Right atrium auricular region (tissue), 2 donors: ENCODE measurements around the gene PRSS3. TPM values are rescaled to one million over a fixed set of nuclear protein-coding genes. Genes with fewer than 3 reads are reported as not detected.
"Not testable (repeated sequence)": the region's sequence is repeated elsewhere in the genome, so short reads cannot be mapped to it uniquely, and the experiment has no call there.

Source experiments
- DNase-seq: peaks from one replicate; pipeline ENCODE4 v3.0.0-alpha.2; 2019; ENCODE audit warnings: low spot score
- H3K27ac ChIP-seq, 2 donors: fragments of 200-600 bp; sonication (generic); 1 replicate in 1 of 2; 2 replicates in 1 of 2; pipeline ENCODE4 v1.5.1; 2016 to 2019
- H3K27me3 ChIP-seq, 2 donors: fragments of 200-600 bp; sonication (generic); one replicate each; pipeline versions ENCODE4 v1.5.1 to v1.6.0; 2017 to 2019
- H3K36me3 ChIP-seq: fragments of 200-600 bp; sonication (generic); one replicate; pipeline ENCODE4 v1.5.1; 2016
- H3K4me1 ChIP-seq, 2 donors: fragments of 200-600 bp; sonication (generic); one replicate each; pipeline versions ENCODE4 v1.5.1 to v1.6.0; 2017 to 2019
- H3K4me3 ChIP-seq, 2 donors: fragments of 200-600 bp; sonication (generic); 1 replicate in 1 of 2; 2 replicates in 1 of 2; pipeline ENCODE4 v1.5.1; 2017 to 2019; ENCODE audit warnings: mild to moderate bottlenecking in 1 of 2, moderate library complexity in 1 of 2
- H3K9me3 ChIP-seq, 2 donors: fragments of 200-600 bp; sonication (generic); one replicate each; pipeline ENCODE4 v1.5.1; 2019
- total RNA-seq, 2 donors: library from RNA; depleted of rRNA; stranded (reverse); fragments of >200 nt; gene quantifications; one replicate each; pipeline ENCODE4 v1.1.0, GENCODE V29; 2016
- TF ChIP-seq, protein P1 (sequence below), 2 donors: fragments of 200-600 bp; sonication (generic); IDR thresholded peaks; one replicate each; pipeline ENCODE4 v1.5.1; 2019; ENCODE audit warnings: antibody characterized with exemption in 2 of 2

PRSS3 gene
- total RNA-seq, 2 donors from 2014 or later, result 3.5 TPM; not detected in 1

DNA sequence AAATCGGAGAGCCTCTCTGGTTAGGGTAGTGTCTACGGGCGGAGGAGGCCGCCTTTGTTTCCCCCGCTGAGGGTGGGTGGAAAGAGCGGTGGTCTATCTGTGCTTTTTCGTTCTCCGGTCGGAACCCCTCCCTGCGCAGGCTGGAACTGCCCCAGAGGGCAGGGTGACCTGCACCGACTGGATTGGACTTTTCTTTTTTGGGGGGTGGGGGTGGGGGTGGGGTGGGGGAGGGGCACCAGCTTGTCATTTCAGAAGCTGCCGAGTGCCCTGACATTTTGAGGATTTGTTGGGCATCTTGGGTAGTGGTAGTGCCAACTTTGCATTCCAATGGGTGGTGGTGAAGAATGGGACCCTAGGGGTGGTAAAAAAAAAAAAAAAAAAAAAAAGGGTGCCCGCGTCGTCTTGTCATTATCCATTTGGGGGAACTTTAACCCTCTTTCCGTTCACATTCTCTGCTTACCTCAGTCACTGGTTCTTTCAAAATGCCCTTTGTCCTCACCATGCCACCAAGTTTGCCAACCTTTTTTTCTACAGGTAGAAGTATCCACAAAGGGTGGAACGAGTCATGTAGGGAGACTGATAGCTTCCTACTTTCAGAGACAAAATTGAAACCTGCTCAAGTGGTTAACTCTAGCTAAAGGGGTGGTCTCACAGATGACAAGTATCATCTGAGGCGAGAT lies 22.9 kb downstream of the PRSS3 start:
- Histone ChIP-seq H3K9me3 (no peaks in the 10 kb centered on the region), H3K4me3 (peak overlapping the region; percentile 83 to 94), H3K27me3 (no peaks in the 10 kb centered on the region), H3K4me1 (peaks cover 0 to 59% of the 10 kb centered on the region in 2 donors), H3K27ac (peak overlapping the region; percentile 98 to 99), H3K36me3 (no peaks in the 10 kb centered on the region)
- no peak for DNase-seq
- TF ChIP-seq, protein P1, sequence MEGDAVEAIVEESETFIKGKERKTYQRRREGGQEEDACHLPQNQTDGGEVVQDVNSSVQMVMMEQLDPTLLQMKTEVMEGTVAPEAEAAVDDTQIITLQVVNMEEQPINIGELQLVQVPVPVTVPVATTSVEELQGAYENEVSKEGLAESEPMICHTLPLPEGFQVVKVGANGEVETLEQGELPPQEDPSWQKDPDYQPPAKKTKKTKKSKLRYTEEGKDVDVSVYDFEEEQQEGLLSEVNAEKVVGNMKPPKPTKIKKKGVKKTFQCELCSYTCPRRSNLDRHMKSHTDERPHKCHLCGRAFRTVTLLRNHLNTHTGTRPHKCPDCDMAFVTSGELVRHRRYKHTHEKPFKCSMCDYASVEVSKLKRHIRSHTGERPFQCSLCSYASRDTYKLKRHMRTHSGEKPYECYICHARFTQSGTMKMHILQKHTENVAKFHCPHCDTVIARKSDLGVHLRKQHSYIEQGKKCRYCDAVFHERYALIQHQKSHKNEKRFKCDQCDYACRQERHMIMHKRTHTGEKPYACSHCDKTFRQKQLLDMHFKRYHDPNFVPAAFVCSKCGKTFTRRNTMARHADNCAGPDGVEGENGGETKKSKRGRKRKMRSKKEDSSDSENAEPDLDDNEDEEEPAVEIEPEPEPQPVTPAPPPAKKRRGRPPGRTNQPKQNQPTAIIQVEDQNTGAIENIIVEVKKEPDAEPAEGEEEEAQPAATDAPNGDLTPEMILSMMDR (IDR thresholded peaks at IDR 0.05), result no peak

DNA sequence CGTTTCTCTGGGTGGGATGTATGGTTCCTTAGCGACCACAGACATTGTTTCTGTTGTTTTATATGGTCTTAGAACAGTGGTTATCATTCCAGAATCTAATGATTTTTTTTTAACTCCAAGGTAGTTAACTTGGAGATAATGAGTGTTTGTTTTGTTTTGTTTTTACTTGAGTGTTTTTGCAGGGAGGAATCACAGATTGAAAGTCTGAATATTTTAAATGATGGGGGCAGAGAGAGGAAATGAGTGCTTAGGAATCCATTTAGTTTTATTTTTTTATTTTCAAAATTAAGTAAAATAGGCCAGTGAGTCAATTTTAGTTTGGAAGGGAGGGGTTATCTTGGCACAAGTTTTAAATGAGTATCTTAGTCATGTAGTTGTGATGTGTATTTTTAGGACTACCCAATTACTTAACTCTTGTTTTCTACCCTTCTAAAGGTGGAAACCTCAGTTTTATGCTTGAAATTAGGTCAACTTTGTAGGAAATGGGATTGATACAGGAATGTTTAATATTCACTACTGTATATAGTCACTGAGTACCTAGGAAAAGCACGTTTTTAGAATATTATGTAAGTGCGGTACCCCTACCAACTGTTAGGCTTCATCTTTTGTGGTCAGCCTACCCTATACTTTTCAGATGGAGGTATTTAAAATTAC lies 23.6 kb downstream of the PRSS3 start:
- Histone ChIP-seq H3K27ac (peak overlapping the region; percentile 98 to 99), H3K4me1 (peaks cover 0 to 63% of the 10 kb centered on the region in 2 donors), H3K9me3 (no peaks in the 10 kb centered on the region), H3K27me3 (no peaks in the 10 kb centered on the region), H3K4me3 (peak overlapping the region; percentile 83 to 94), H3K36me3 (no peaks in the 10 kb centered on the region)
- TF ChIP-seq, protein P1 (IDR thresholded peaks at IDR 0.05), result no peak
- no peak for DNase-seq

DNA sequence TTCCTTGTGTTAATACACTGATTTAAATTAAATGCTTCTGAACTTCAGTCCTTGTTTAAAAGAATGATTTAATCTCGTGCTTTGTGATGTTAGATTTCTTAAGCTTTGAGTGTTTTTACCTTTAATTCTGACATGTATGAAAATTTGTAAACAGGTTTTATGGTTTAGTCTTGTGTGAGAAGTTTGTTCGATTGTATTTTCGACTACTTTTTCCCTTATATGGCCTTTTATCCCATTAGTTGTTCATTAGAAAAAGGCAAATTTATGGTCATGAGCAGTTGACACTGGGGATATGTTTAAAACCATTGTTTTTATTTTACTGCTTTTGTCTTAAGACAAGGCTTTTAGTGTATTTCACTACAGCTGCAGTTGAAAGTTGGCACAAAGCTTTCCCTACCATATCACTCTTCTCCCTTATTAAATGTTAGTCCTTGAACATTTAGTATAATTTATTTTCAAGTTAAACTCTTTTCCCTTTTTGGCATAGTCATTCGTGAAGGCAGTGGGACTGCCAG lies 24.9 kb downstream of the PRSS3 start:
- H3K36me3 ChIP-seq, result no peaks in the 10 kb centered on the region
- TF ChIP-seq, protein P1 (IDR thresholded peaks at IDR 0.05), result no peak
- DNase-seq, result no peak
- H3K27ac ChIP-seq, result no peak overlapping the region
- H3K4me1 ChIP-seq, result peaks cover 0 to 54% of the 10 kb centered on the region in 2 donors
- no peaks in the 10 kb centered on the region for H3K27me3 ChIP-seq
- H3K4me3 ChIP-seq, result no peak overlapping the region
- no peaks in the 10 kb centered on the region for H3K9me3 ChIP-seq

- no peak overlapping the region for H3K27ac ChIP-seq
Observed at GRCh38 chr9:33823801-33824200, 28.4 kb downstream of the PRSS3 start.

GRCh38 chr9:33827285-33827684 lies 31.9 kb downstream of the PRSS3 start:
- H3K9me3 ChIP-seq, H3K27me3 ChIP-seq, H3K4me1 ChIP-seq, H3K27ac ChIP-seq, DNase-seq, H3K36me3 ChIP-seq, H3K4me3 ChIP-seq: not testable (repeated sequence)

More at GRCh38 chr9:33823801-33824200, 28.4 kb downstream of the PRSS3 start:
- H3K4me3 ChIP-seq, result no peak overlapping the region
- no peaks in the 10 kb centered on the region for H3K9me3 ChIP-seq
- peaks cover 3% of the 10 kb centered on the region for H3K36me3 ChIP-seq
- TF ChIP-seq, protein P1 (IDR thresholded peaks at IDR 0.05), result no peak
- no peak for DNase-seq
- H3K4me1 ChIP-seq, result peaks cover 0 to 38% of the 10 kb centered on the region in 2 donors
- H3K27me3 ChIP-seq, result no peaks in the 10 kb centered on the region

- not testable (repeated sequence) for H3K36me3 ChIP-seq, H3K27ac ChIP-seq, H3K4me1 ChIP-seq, H3K9me3 ChIP-seq, H3K27me3 ChIP-seq, DNase-seq, H3K4me3 ChIP-seq
Observed at GRCh38 chr9:33829641-33830230, 34.4 kb downstream of the PRSS3 start.
